Vagina (tissue), 2 donors: ENCODE results near the gene TYR.
"Not testable (repeated sequence)": the region's sequence is repeated elsewhere in the genome, so short reads cannot be mapped to it uniquely, and the experiment has no call there.

ENCODE experiments used
- CTCF ChIP-seq, 3 experiments: fragments of 450-650 bp in 2 of 3; fragments of 200-600 bp in 1 of 3; sonication (generic) in 1 of 3; IDR thresholded peaks; one replicate each; pipeline ENCODE4 v1.5.1; 2017 to 2019; ENCODE audit warnings: antibody characterized with exemption in 3 of 3, mild to moderate bottlenecking in 2 of 3, moderate library complexity in 2 of 3
- POLR2A ChIP-seq, 2 donors: fragments of 450-650 bp; IDR thresholded peaks; one replicate each; pipeline ENCODE4 v1.6.1; 2017; ENCODE audit warnings: antibody characterized with exemption in 2 of 2, mild to moderate bottlenecking in 2 of 2, moderate library complexity in 2 of 2
- POLR2AphosphoS5 ChIP-seq, 2 donors: sonication (generic); formaldehyde crosslinking; IDR thresholded peaks; one replicate each; pipeline ENCODE4 v1.9.0; 2017; ENCODE audit warnings: antibody characterized with exemption in 2 of 2, mild to moderate bottlenecking in 2 of 2, low read depth in 1 of 2; ENCODE audit not compliant: insufficient read depth in 1 of 2

GRCh38 chr11:89286601-89287000, 108.9 kb downstream of the TYR start:
- TF ChIP-seq CTCF (IDR thresholded peaks at IDR 0.05); POLR2A (IDR thresholded peaks at IDR 0.05); POLR2AphosphoS5 (IDR thresholded peaks at IDR 0.05; ENCODE audit: insufficient read depth in 1 of 2, low read depth in 1 of 2): not testable (repeated sequence)
